ENCODE measurements around the gene GNPDA1. TPM values are rescaled to one million over a fixed set of nuclear protein-coding genes. Genes with fewer than 3 reads are reported as not detected.

The GNPDA1 gene
- polyA plus RNA-seq, 3 donors = 14.6 to 47.6 (median 24.3) TPM

DNA sequence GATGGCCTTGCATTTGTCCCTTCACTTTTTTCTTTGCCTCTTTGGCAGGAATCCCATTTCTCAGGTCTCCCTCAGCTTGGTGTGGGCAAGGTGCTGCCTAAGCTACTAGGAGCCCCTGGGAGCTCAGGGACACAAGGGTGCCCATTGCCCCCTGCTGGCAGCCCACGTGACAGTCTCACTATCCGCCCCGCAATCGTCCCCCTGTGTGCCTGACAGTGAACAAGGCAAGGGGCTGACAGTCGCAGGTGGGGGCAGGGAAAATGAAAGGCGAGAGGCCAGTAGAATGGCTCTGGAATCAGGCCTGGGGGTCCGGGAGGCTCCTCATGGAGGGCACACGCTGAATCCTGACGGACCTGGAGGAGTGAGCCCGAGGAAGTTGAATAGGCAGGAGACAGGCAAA lies 52.8 kb downstream of the GNPDA1 start:
- peaks cover 45% of the 10 kb centered on the region for H3K4me1 Mint-ChIP-seq
- Histone ChIP-seq H3K79me2 (ENCODE audit: insufficient read depth, low read length) (no peaks in the 10 kb centered on the region), H3K27me3 (ENCODE audit: control insufficient read depth in 2 of 2, insufficient read depth in 2 of 2, low read length in 2 of 2) (no peaks in the 10 kb centered on the region), H3K36me3 (replicated peaks in 1 of 2; ENCODE audit: control insufficient read depth in 1 of 2, insufficient read depth in 2 of 2, low read length in 2 of 2) (no peaks in the 10 kb centered on the region), H3K4me2 (replicated peaks; ENCODE audit: extremely low read depth, low read length, poor library complexity, severe bottlenecking) (no peak overlapping the region), H3K4me1 (ENCODE audit: control insufficient read depth in 1 of 2, insufficient read depth in 2 of 2, low read length in 2 of 2) (peaks cover 30 to 44% of the 10 kb centered on the region in 2 donors), H3K4me3 (replicated peaks in 1 of 3; ENCODE audit: low read depth in 2 of 3, low read length in 3 of 3) (no peak overlapping the region), H4K20me1 (ENCODE audit: insufficient read depth, low read length) (no peaks in the 10 kb centered on the region), H2AFZ (ENCODE audit: insufficient read depth, low read depth, low read length, poor library complexity, severe bottlenecking) (no peak overlapping the region), H3K9me3 (replicated peaks in 1 of 2; ENCODE audit: control insufficient read depth in 1 of 2, insufficient read depth in 1 of 2, low read length in 2 of 2) (no peaks in the 10 kb centered on the region), H3K27ac (ENCODE audit: low read depth in 1 of 2, low read length in 2 of 2) (no peak overlapping the region), H3K9ac (ENCODE audit: insufficient read depth, low read length, poor library complexity, severe bottlenecking) (no peak overlapping the region)
- WGBS (ENCODE audit: insufficient coverage) = 92% methylated on average over 8 of the region's 10 CpGs
- H3K4me3 Mint-ChIP-seq = no peak overlapping the region
- intact Hi-C loops (cut with micrococcal nuclease) = loop anchor here in 1 of 2 donors (5.0 kb wide), 1 partner anchor 268 kb away; no protein-coding TSS in a partner anchor
- TF ChIP-seq, protein P1, sequence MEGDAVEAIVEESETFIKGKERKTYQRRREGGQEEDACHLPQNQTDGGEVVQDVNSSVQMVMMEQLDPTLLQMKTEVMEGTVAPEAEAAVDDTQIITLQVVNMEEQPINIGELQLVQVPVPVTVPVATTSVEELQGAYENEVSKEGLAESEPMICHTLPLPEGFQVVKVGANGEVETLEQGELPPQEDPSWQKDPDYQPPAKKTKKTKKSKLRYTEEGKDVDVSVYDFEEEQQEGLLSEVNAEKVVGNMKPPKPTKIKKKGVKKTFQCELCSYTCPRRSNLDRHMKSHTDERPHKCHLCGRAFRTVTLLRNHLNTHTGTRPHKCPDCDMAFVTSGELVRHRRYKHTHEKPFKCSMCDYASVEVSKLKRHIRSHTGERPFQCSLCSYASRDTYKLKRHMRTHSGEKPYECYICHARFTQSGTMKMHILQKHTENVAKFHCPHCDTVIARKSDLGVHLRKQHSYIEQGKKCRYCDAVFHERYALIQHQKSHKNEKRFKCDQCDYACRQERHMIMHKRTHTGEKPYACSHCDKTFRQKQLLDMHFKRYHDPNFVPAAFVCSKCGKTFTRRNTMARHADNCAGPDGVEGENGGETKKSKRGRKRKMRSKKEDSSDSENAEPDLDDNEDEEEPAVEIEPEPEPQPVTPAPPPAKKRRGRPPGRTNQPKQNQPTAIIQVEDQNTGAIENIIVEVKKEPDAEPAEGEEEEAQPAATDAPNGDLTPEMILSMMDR (IDR thresholded peaks at IDR 0.05) = no peak
- H3K27me3 Mint-ChIP-seq (ENCODE audit: low read depth in 3 of 3) = peaks cover 3 to 7% (median 4%) of the 10 kb centered on the region in 3 donors
- peak overlapping the region in 6 of 7 donors; percentile 11 to 95 (median 70) for H3K27ac Mint-ChIP-seq
- DNase-seq = no peak
- H3K9me3 Mint-ChIP-seq = peaks cover 0 to 2% (median 0%) of the 10 kb centered on the region in 7 donors
- peaks cover 3% of the 10 kb centered on the region in 2 donors for H3K36me3 Mint-ChIP-seq

DNA sequence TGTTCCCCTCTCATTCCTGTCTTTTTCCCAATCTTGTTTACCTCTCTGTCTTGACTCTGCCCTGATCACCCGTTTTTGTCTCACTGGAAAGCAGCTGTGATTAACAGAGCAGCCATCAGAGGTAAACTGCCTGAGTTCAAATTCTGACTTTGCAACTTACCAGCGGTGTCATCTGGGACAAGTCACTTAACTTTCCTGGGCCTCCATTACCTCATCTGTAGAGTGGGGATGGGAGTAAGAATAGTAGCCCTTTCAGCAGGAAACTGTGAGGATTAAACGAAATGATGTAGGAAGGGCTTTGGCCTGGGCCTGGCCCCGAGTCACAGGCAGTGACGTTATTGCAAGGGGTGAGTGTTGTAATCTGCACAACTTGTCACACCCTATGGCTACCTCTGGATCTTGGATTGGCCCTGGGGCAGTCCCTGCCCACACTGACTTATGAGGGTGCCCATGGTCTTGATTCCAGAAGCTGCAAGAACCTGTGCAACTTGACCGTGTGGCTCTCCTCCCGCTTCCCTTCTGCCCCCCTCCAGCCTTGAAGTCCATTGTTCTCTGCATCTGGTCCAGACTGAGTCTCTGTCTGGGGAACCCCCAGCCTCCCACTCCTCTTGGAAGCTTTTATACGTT lies 54.2 kb downstream of the GNPDA1 start:
- Histone ChIP-seq H2AFZ (ENCODE audit: insufficient read depth, low read depth, low read length, poor library complexity, severe bottlenecking) (peak overlapping the region; percentile 60), H3K4me1 (ENCODE audit: control insufficient read depth in 1 of 2, insufficient read depth in 2 of 2, low read length in 2 of 2) (peaks cover 43 to 57% of the 10 kb centered on the region in 2 donors), H3K4me3 (replicated peaks in 1 of 3; ENCODE audit: low read depth in 2 of 3, low read length in 3 of 3) (peak overlapping the region in 1 of 3 experiments; percentile 49), H3K79me2 (ENCODE audit: insufficient read depth, low read length) (no peaks in the 10 kb centered on the region), H3K9ac (ENCODE audit: insufficient read depth, low read length, poor library complexity, severe bottlenecking) (no peak overlapping the region), H3K27me3 (ENCODE audit: control insufficient read depth in 2 of 2, insufficient read depth in 2 of 2, low read length in 2 of 2) (no peaks in the 10 kb centered on the region), H3K4me2 (replicated peaks; ENCODE audit: extremely low read depth, low read length, poor library complexity, severe bottlenecking) (peak overlapping the region; percentile 68), H3K36me3 (replicated peaks in 1 of 2; ENCODE audit: control insufficient read depth in 1 of 2, insufficient read depth in 2 of 2, low read length in 2 of 2) (no peaks in the 10 kb centered on the region), H3K9me3 (replicated peaks in 1 of 2; ENCODE audit: control insufficient read depth in 1 of 2, insufficient read depth in 1 of 2, low read length in 2 of 2) (no peaks in the 10 kb centered on the region), H3K27ac (ENCODE audit: low read depth in 1 of 2, low read length in 2 of 2) (peak overlapping the region; percentile 43 to 73), H4K20me1 (ENCODE audit: insufficient read depth, low read length) (no peaks in the 10 kb centered on the region)
- Mint-ChIP-seq H3K36me3 (peaks cover 3 to 6% of the 10 kb centered on the region in 2 donors), H3K4me3 (peak overlapping the region; percentile 56 to 81), H3K27ac (peak overlapping the region; percentile 85 to 95 (median 90)), H3K9me3 (peaks cover 0 to 2% (median 0%) of the 10 kb centered on the region in 7 donors), H3K4me1 (peaks cover 56% of the 10 kb centered on the region), H3K27me3 (ENCODE audit: low read depth in 3 of 3) (peaks cover 2 to 7% (median 4%) of the 10 kb centered on the region in 3 donors)
- DNase-seq = peak; percentile 84 to 93 (median 85)
- intact Hi-C loops (cut with micrococcal nuclease) = loop anchor here (5.0 kb wide), 2 partner anchors 36 to 266 kb away; partner anchors contain the start of gene DELE1 (in 1 of the 2)
- WGBS (ENCODE audit: insufficient coverage) = 35% methylated on average over 8 of the region's 8 CpGs
- TF ChIP-seq, protein P1 (IDR thresholded peaks at IDR 0.05) = no peak
